GM21423 (cell line): Measurements from ENCODE around the gene CLINT1.

Experiments used
- ATAC-seq: cut with Tn5 transposase; IDR thresholded peaks from one replicate; pipeline ENCODE4 v1.9.1; 2021; ENCODE audit warnings: mild to moderate bottlenecking, moderate library complexity; ENCODE audit not compliant: unreplicated experiment

CLINT1 gene

GRCh38 chr5:157821822-157822622 lies 36.9 kb downstream of the CLINT1 start:
- ATAC-seq, result no peak

- ATAC-seq, result no peak
Measured at GRCh38 chr5:157821405-157821804, 37.5 kb downstream of the CLINT1 start.

- no peak for ATAC-seq
Measured at GRCh38 chr5:157820593-157821252, 38.2 kb downstream of the CLINT1 start.

GRCh38 chr5:157819502-157820115 lies 39.3 kb downstream of the CLINT1 start:
- ATAC-seq, result no peak

GRCh38 chr5:157818368-157818767 lies 40.6 kb downstream of the CLINT1 start:
- ATAC-seq, result no peak

GRCh38 chr5:157817928-157818327 lies 41.0 kb downstream of the CLINT1 start:
- no peak for ATAC-seq

- ATAC-seq, result no peak
Measured at GRCh38 chr5:157817387-157817702, 41.6 kb downstream of the CLINT1 start.

- ATAC-seq, result no peak
Measured at GRCh38 chr5:157816682-157817386, 42.1 kb downstream of the CLINT1 start.

GRCh38 chr5:157812086-157812485 lies 46.9 kb downstream of the CLINT1 start:
- no peak for ATAC-seq

- ATAC-seq, result no peak
Measured at GRCh38 chr5:157808043-157808442, 50.9 kb downstream of the CLINT1 start.

GRCh38 chr5:157802736-157803135 lies 56.2 kb downstream of the CLINT1 start:
- no peak for ATAC-seq

GRCh38 chr5:157800137-157800536 lies 58.8 kb downstream of the CLINT1 start:
- no peak for ATAC-seq

GRCh38 chr5:157799578-157799977 lies 59.4 kb downstream of the CLINT1 start:
- ATAC-seq, result no peak

GRCh38 chr5:157793301-157793700 lies 65.6 kb downstream of the CLINT1 start:
- no peak for ATAC-seq

- no peak for ATAC-seq
Measured at GRCh38 chr5:157785801-157786200, 73.1 kb downstream of the CLINT1 start.

- no peak for ATAC-seq
Measured at GRCh38 chr5:157779221-157779620, 79.7 kb downstream of the CLINT1 start.

- ATAC-seq, result no peak
Measured at GRCh38 chr5:157778121-157778805, 80.7 kb downstream of the CLINT1 start.

GRCh38 chr5:157772127-157772526 lies 86.8 kb downstream of the CLINT1 start:
- no peak for ATAC-seq

- ATAC-seq, result no peak
Measured at GRCh38 chr5:157770665-157771064, 88.3 kb downstream of the CLINT1 start.

- ATAC-seq, result no peak
Measured at GRCh38 chr5:157767689-157768088, 91.3 kb downstream of the CLINT1 start.

- no peak for ATAC-seq
Measured at GRCh38 chr5:157766902-157767301, 92.0 kb downstream of the CLINT1 start.
